Small intestine (tissue), 7 donors: ENCODE data around the gene EEFSEC. TPM values are rescaled to one million over a fixed set of nuclear protein-coding genes. Genes with fewer than 3 reads are reported as not detected.

Experiments
- DNase-seq, 2 donors: peaks; one replicate each; pipeline versions ENCODE4 v3.0.0 to v3.0.0-alpha.2; 2013
- FAIRE-seq: peaks from 2 replicates; lab custom pipeline; 2012; peaks lifted over from hg19 to GRCh38; lab: Jason Lieb, UNC
- H3K27ac ChIP-seq, 3 donors: one replicate each; pipeline ENCODE4 v1.5.1; 2013; ENCODE audit warnings: low read length in 2 of 3, mild to moderate bottlenecking in 2 of 3, control low read depth in 1 of 3, inconsistent platforms in 1 of 3, low read depth in 1 of 3, moderate library complexity in 1 of 3
- H3K27me3 ChIP-seq, 3 donors: one replicate each; pipeline ENCODE4 v1.6.1; 2013; ENCODE audit warnings: low read length in 3 of 3, inconsistent platforms in 1 of 3; ENCODE audit not compliant: control insufficient read depth in 3 of 3, insufficient read depth in 3 of 3
- H3K36me3 ChIP-seq, 3 donors: one replicate each; pipeline ENCODE4 v1.6.1; 2013; ENCODE audit warnings: low read length in 3 of 3, inconsistent platforms in 1 of 3, low read depth in 1 of 3, mild to moderate bottlenecking in 1 of 3, moderate library complexity in 1 of 3; ENCODE audit not compliant: control insufficient read depth in 3 of 3, insufficient read depth in 2 of 3
- H3K4me1 ChIP-seq, 3 donors: one replicate each; pipeline ENCODE4 v1.6.1; 2013; ENCODE audit warnings: low read length in 2 of 3, inconsistent platforms in 1 of 3, low read depth in 1 of 3, mild to moderate bottlenecking in 1 of 3, moderate library complexity in 1 of 3; ENCODE audit not compliant: control insufficient read depth in 3 of 3, insufficient read depth in 2 of 3
- H3K4me3 ChIP-seq, 3 donors: one replicate each; pipeline ENCODE4 v1.5.1; 2013; ENCODE audit warnings: low read length in 3 of 3, control low read depth in 1 of 3, inconsistent platforms in 1 of 3, low read depth in 1 of 3, mild to moderate bottlenecking in 1 of 3, moderate library complexity in 1 of 3
- H3K9me3 ChIP-seq, 2 donors: one replicate each; pipeline ENCODE4 v1.6.1; 2013; ENCODE audit warnings: low read depth in 1 of 2, low read length in 1 of 2; ENCODE audit not compliant: control insufficient read depth in 2 of 2, insufficient read depth in 1 of 2
- WGBS, 3 donors: extraction: QIAGEN DNeasy Blood & Tissue Kit; methylation state at CpG; one replicate each; pipeline ENCODE4 v1.1.7; 2013; 5-methylcytosine and 5-hydroxymethylcytosine counted together
- polyA plus RNA-seq, 4 donors: library from polyadenylated mRNA; stranded (reverse) in 3 of 4; unstranded in 1 of 4; fragments of 200-250 nt in 3 of 4; fragments of 120-200 nt in 1 of 4; gene quantifications; one replicate each; pipeline versions ENCODE4 v1.2.1 to v1.2.3, GENCODE V29; 2013
- donor health status: healthy with polysubstance abuse.
- donor health status: control.
- donor health status: control.
- donor health status: Bipolar disorder and iron deficiency.
- donor health status: healthy.

EEFSEC gene
- polyA plus RNA-seq, 4 donors = 4.9 to 29.0 (median 10.2) TPM

DNA sequence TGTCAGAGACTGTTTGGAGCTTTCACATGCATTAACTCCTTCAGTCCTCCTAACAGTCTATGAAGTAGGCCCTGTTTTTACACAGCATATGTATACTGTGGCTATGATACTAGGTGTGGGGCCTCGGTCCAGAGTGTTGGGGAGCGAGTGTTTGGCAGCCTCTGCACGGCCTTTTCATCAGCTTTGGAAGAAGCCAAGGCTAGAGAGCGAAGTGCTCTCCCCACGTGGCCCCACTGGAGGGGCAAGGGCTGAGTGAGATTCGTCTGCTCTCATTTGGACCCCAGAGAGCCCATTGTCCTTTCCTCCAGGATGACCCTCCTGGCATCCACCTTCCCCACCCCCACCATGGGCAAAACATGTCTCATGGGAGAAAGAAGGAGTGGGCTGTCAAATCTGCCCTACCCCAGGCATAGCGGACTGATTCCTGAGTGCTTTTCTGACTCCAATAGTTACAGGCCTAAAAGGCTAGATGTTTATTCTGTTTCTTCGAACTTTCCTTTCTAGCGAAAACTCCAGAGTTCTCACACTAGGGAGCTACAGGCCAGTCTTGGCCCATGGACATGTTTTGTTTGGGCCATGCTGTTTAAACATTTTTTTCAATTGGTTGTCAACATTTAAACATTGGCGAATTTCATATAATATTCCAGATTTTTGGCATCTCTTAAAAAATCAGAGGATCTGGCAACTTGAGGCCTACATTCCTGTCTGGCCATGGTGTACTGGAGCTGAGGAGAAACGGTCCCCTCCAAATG is 76.0 kb downstream of the EEFSEC start:
- no peak for DNase-seq
- Histone ChIP-seq H3K27ac (no peak overlapping the region), H3K27me3 (no peaks in the 10 kb centered on the region), H3K36me3 (no peaks in the 10 kb centered on the region), H3K9me3 (no peaks in the 10 kb centered on the region), H3K4me1 (peaks cover 0 to 2% (median 0%) of the 10 kb centered on the region in 3 donors), H3K4me3 (no peak overlapping the region)
- WGBS, 3 donors = 75 to 91% (median 90%) methylated on average over 11 of the region's 11 CpGs
- FAIRE-seq = no peak

DNA sequence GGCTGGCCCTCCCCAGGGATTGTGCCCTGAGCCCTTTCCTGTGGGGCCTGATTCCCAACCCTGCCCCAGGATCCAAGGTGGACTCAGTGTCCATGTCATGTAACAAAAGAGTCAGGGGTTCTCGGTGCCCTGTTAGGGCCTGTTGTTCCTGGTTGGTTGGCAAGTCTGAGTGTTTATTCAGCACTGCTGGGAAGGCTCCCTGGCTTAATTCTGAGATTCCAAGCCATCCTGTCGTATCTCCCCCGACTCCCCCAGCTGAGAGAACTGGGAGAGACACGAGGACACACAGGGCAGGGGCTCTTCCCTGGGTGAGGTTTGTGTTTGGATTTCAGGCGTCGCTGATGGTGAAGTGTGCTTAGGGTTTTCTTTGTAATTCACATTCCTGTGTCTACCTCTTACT is 78.3 kb downstream of the EEFSEC start:
- H3K27ac ChIP-seq = no peak overlapping the region
- H3K9me3 ChIP-seq = no peaks in the 10 kb centered on the region
- H3K27me3 ChIP-seq = no peaks in the 10 kb centered on the region
- FAIRE-seq = no peak
- no peak for DNase-seq
- WGBS, 3 donors = 78 to 95% (median 91%) methylated on average over 6 of the region's 6 CpGs
- peaks cover 0 to 2% (median 0%) of the 10 kb centered on the region in 3 donors for H3K4me1 ChIP-seq
- no peaks in the 10 kb centered on the region for H3K36me3 ChIP-seq
- H3K4me3 ChIP-seq = no peak overlapping the region

DNA sequence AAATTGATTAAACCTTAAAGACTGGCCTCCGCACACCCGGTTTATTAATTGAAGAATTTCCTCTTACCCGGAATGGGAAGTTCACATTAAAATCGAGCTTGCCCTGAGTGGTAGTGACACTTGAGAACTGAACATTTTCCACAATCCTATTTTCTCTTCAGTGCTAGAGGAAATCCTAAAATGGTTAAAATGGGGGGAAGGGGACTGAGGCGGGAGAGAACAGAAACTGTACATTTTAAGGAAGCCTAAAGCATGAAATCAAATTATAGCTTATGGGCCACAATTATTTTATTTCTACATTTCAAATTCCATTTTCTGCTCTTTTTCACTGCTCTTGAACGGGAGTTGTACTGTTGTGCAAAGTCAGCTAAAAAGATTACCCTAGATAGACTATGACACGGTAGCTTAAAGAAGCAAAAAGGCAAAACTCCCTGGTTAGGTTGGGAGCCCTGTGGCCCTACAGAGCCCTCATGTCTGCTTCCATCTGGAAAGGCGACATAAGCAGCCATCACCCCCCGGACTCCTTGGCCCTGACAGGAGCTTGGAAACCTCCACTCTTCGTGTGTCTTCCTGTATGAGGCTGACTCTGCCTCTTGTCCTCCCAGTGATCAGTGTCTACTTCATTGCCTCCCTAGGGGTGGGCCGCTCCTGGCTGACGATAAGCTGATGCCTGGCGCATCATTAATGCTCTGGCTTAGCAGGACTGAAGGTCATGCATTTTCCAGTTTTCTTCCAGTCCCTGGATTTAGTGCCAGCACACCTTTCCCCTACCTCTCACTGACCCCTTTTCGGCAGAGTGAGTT is 79.3 kb downstream of the EEFSEC start:
- 74 to 88% (median 78%) methylated on average over 14 of the region's 14 CpGs for WGBS, 3 donors
- no peaks in the 10 kb centered on the region for H3K9me3 ChIP-seq
- no peak overlapping the region for H3K4me3 ChIP-seq
- H3K36me3 ChIP-seq = no peaks in the 10 kb centered on the region
- FAIRE-seq (no peak), DNase-seq (no peak)
- no peak overlapping the region for H3K27ac ChIP-seq
- H3K27me3 ChIP-seq = no peaks in the 10 kb centered on the region
- no peaks in the 10 kb centered on the region for H3K4me1 ChIP-seq

DNA sequence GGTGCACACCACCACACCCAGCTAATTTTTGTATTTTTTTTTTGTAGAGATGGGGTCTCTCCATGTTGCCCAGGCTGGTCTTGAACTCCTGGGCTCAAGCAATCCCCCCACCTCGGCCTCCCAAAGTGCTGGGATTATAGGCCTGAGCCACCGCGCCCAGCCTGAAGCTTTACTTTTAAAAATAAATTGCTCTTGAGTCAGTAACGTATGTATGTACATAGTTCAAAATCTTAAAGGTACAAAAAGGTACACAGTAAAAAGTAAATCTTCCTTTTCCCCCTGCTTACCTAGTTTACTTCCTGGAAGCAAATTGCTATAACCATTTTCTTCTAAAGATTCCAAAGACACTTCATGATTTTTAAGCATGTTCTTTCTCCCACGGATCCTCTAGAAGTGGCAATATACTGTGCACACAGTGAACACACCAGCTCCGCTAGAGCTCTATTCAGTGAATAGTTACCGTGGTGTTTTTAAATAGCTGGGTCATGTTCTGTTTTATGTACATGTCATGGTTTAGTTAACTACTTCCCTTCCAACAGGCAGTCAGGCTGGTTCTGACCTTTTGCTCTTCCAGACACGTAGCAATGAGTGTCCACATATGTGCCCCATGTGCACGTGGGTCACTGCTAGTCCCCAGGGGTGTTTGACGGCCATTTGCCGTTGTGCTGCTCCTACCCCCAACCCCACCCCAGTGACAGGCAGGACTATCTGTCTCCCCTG is 82.1 kb downstream of the EEFSEC start:
- Histone ChIP-seq H3K9me3 (no peaks in the 10 kb centered on the region), H3K4me3 (no peak overlapping the region), H3K27me3 (no peaks in the 10 kb centered on the region), H3K36me3 (peaks cover 0 to 8% (median 0%) of the 10 kb centered on the region in 3 donors), H3K4me1 (no peaks in the 10 kb centered on the region), H3K27ac (no peak overlapping the region)
- 83 to 90% (median 85%) methylated on average over 11 of the region's 11 CpGs for WGBS, 3 donors
- no peak for FAIRE-seq
- DNase-seq = no peak

DNA sequence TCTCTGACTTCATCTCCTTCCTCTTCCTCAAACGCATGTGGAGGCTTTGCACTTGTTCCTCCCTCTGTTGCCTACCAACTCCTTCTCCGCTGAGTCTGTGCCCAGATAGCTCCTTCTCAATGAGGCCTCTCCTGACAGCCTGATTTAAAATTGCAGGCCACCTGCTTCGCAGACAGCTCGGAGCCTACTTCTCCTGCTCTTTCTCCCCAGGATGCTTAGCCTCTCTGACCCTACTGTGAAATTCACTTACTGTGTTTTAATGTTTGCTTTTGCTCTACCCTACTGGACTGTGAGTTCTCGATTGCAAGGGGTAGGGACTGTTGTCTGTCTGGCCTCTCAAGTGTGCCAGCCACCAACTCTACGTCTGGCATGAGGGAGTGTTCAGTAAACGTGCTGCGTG is 83.4 kb downstream of the EEFSEC start:
- H3K27ac ChIP-seq = no peak overlapping the region
- DNase-seq (no peak), FAIRE-seq (no peak)
- H3K9me3 ChIP-seq = no peaks in the 10 kb centered on the region
- H3K27me3 ChIP-seq = no peaks in the 10 kb centered on the region
- H3K4me3 ChIP-seq = no peak overlapping the region
- H3K4me1 ChIP-seq = no peaks in the 10 kb centered on the region
- whole genome bisulfite sequencing, 3 donors = 84 to 90% (median 87%) methylated on average over 8 of the region's 8 CpGs
- peaks cover 0 to 9% (median 0%) of the 10 kb centered on the region in 3 donors for H3K36me3 ChIP-seq

DNA sequence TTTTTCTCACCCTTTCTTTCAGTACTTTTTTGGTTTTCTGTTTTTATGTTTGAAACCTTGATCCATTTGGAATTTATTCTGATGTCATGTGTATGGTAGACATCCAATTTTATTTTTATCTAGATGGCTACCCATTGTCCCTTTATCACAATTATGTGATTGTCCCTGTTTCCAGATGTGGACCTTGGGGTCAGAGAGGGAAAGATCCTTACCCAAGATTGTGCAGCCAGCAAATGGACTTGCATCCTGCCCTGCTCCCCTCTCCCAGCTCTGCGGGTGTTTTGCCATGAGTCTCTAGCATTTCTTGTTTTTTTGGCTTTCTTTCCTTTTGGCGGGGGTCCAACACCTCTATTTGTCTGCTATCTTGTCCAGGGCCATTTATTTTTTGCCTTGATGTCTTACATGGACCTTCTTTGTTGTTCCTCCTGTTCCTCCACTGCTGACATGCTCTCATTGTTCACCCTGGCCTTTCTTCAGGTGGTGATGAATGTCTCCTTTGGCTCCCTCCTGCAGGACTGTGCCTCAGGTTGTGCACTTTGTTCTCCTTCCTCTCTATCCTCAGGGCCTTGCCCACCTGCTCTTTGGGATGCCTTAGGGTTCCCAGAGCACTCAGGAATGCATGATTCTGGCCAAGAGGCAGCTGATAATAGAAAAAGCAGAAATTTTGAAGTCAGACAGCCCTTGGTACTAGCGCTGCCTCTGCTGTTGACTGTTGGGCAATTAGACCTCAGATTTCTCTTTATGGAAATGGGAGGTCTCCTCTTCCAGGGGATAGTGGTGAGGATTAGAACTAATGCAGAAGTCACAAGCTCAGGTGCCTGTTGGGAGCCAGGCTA is 84.3 kb downstream of the EEFSEC start:
- no peak for DNase-seq
- Histone ChIP-seq H3K27ac (no peak overlapping the region), H3K36me3 (peaks cover 0 to 9% (median 0%) of the 10 kb centered on the region in 3 donors), H3K9me3 (no peaks in the 10 kb centered on the region), H3K4me1 (no peaks in the 10 kb centered on the region), H3K27me3 (no peaks in the 10 kb centered on the region), H3K4me3 (no peak overlapping the region)
- WGBS, 3 donors = 81 to 87% (median 83%) methylated on average over 3 of the region's 3 CpGs
- no peak for FAIRE-seq

DNA sequence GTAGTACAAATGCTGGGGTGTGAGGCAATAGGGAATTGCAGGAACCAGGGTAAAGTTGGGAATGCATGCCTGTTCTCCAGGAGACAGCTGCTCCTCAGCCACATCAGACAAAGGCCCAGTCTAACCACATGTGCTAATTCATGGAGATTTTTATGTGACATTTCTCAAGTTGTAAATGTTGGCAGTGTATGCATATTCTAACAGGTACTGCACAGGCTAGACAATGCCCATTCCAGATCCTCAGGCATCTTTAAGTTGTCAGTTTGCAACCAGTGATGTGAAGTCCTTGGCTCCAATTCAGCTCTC is 84.9 kb downstream of the EEFSEC start:
- no peak for FAIRE-seq
- Histone ChIP-seq H3K36me3 (peaks cover 0 to 9% (median 0%) of the 10 kb centered on the region in 3 donors), H3K4me3 (no peak overlapping the region), H3K4me1 (no peaks in the 10 kb centered on the region), H3K27ac (no peak overlapping the region), H3K27me3 (no peaks in the 10 kb centered on the region), H3K9me3 (no peaks in the 10 kb centered on the region)
- no peak for DNase-seq

DNA sequence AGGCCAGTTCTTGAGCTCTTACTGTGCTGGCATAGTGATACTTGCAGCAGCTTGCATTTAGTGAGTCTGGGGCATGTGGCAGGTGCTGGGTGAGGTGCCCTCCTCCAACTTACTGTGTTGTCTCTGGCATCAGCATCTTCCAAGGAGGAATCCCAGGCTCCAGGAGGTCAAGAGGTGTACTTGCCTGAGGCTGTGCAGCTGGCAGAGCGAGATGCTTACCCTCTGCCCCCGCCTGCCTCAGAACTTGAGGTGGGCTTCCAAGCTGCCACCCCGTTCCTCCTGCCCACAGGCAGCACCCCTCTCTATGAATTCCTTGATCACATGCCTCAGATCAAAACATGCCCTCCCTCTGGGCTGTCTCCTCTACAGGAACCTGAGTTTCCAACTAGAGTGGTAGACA is 86.0 kb downstream of the EEFSEC start:
- Histone ChIP-seq H3K9me3 (no peaks in the 10 kb centered on the region), H3K27me3 (no peaks in the 10 kb centered on the region), H3K4me1 (no peaks in the 10 kb centered on the region), H3K27ac (no peak overlapping the region), H3K4me3 (no peak overlapping the region), H3K36me3 (peaks cover 0 to 9% (median 0%) of the 10 kb centered on the region in 3 donors)
- 94 to 97% (median 96%) methylated on average over 3 of the region's 3 CpGs for WGBS, 3 donors
- DNase-seq (no peak), FAIRE-seq (no peak)
